Measurements from ENCODE around the gene ZNF853.
"Not testable (repeated sequence)": the region's sequence is repeated elsewhere in the genome, so short reads cannot be mapped to it uniquely, and the experiment has no call there.

The ZNF853 gene

GRCh38 chr7:6654842-6655610 is 39.6 kb downstream of the ZNF853 start:
- no peak overlapping the region for H3K9ac ChIP-seq
- no peak overlapping the region for H3K4me2 ChIP-seq
- no peaks in the 10 kb centered on the region for H3K27me3 ChIP-seq
- no peak overlapping the region for H3K4me3 ChIP-seq
- peaks cover 59 to 73% (median 66%) of the 10 kb centered on the region in 11 experiments for H3K36me3 ChIP-seq
- H3K4me1 ChIP-seq: peaks cover 0 to 16% (median 3%) of the 10 kb centered on the region in 10 experiments; a peak in 6 of 20 replicates
- H4K20me1 ChIP-seq: peaks cover 0 to 36% (median 2%) of the 10 kb centered on the region in 11 experiments; a peak in 12 of 22 replicates
- peaks cover 54 to 67% (median 57%) of the 10 kb centered on the region in 11 experiments for H3K9me3 ChIP-seq (replicated peaks in 1 of 11)
- H3K27ac ChIP-seq: no peak overlapping the region
- TF ChIP-seq Cebpa-rat (IDR thresholded peaks at IDR 0.05): no peak

GRCh38 chr7:6655636-6656385 is 40.4 kb downstream of the ZNF853 start:
- H3K4me3 ChIP-seq: no peak overlapping the region
- H3K27ac ChIP-seq: no peak overlapping the region
- no peak for TF ChIP-seq Cebpa-rat (IDR thresholded peaks at IDR 0.05)
- H3K27me3 ChIP-seq: no peaks in the 10 kb centered on the region
- H3K9me3 ChIP-seq (replicated peaks in 1 of 11): peaks cover 47 to 64% (median 50%) of the 10 kb centered on the region in 11 experiments
- no peak overlapping the region for H3K9ac ChIP-seq
- H4K20me1 ChIP-seq: peaks cover 0 to 32% (median 0%) of the 10 kb centered on the region in 11 experiments; a peak in 11 of 22 replicates
- H3K4me1 ChIP-seq: peaks cover 0 to 16% (median 3%) of the 10 kb centered on the region in 10 experiments; a peak in 6 of 20 replicates
- no peak overlapping the region for H3K4me2 ChIP-seq
- peaks cover 52 to 65% (median 58%) of the 10 kb centered on the region in 11 experiments for H3K36me3 ChIP-seq

GRCh38 chr7:6656413-6656812 is 41.0 kb downstream of the ZNF853 start:
- Histone ChIP-seq H3K36me3 (peaks cover 45 to 59% (median 52%) of the 10 kb centered on the region in 11 experiments), H3K4me2 (no peak overlapping the region), H3K27me3 (no peaks in the 10 kb centered on the region), H4K20me1 (peaks cover 0 to 32% (median 0%) of the 10 kb centered on the region in 11 experiments; a peak in 11 of 22 replicates), H3K4me3 (no peak overlapping the region), H3K9me3 (replicated peaks in 1 of 11) (peaks cover 41 to 62% (median 47%) of the 10 kb centered on the region in 11 experiments), H3K4me1 (peaks cover 0 to 16% (median 3%) of the 10 kb centered on the region in 10 experiments; a peak in 6 of 20 replicates), H3K27ac (no peak overlapping the region), H3K9ac (no peak overlapping the region)
- TF ChIP-seq Cebpa-rat (IDR thresholded peaks at IDR 0.05): no peak

GRCh38 chr7:6658618-6659345 is 43.4 kb downstream of the ZNF853 start:
- Histone ChIP-seq H3K4me3 (no peak overlapping the region), H3K4me2 (peak overlapping the region in 3 of 11 experiments; percentile 2 to 8 (median 3); a peak in 2 of 22 replicates), H3K27ac (no peak overlapping the region), H3K4me1 (peaks cover 0 to 16% (median 3%) of the 10 kb centered on the region in 10 experiments; a peak in 6 of 20 replicates), H3K27me3 (peaks cover 0 to 1% (median under 1%) of the 10 kb centered on the region in 11 experiments; a peak in 9 of 22 replicates), H4K20me1 (peaks cover 0 to 32% (median 0%) of the 10 kb centered on the region in 11 experiments; a peak in 11 of 22 replicates), H3K9ac (no peak overlapping the region), H3K36me3 (peaks cover 22 to 35% (median 29%) of the 10 kb centered on the region in 11 experiments), H3K9me3 (replicated peaks in 1 of 11) (peaks cover 25 to 58% (median 32%) of the 10 kb centered on the region in 11 experiments)
- TF ChIP-seq Cebpa-rat (IDR thresholded peaks at IDR 0.05): no peak

GRCh38 chr7:6670851-6671250 is 55.4 kb downstream of the ZNF853 start:
- H3K27ac ChIP-seq, H3K4me1 ChIP-seq, H4K20me1 ChIP-seq, H3K4me2 ChIP-seq, H3K27me3 ChIP-seq, H3K4me3 ChIP-seq, H3K9ac ChIP-seq: not testable (repeated sequence)
- H3K36me3 ChIP-seq: peaks cover 0 to 20% (median 0%) of the 10 kb centered on the region in 11 experiments; a peak in 5 of 22 replicates
- H3K9me3 ChIP-seq (replicated peaks in 1 of 11): peaks cover 87 to 99% (median 95%) of the 10 kb centered on the region in 11 experiments
